GM13977 (cell line): ENCODE results near the gene TMC2.

Source experiments
- DNase-seq: peaks from one replicate; pipeline ENCODE4 v3.0.0; 2012; ENCODE audit warnings: low spot score
- in situ Hi-C: fragments of 300-500 bp; cut with MboI; formaldehyde crosslinking; loops from one replicate; pipeline ENCODE4 v1.12.0; 2022; ENCODE audit warnings: low sequenced_read_pairs, low pct_unique_long_range_greater_than_20kb, mixed read lengths, inconsistent platforms; ENCODE audit not compliant: unreplicated experiment
- TF ChIP-seq, protein P1 (sequence below): IDR thresholded peaks from 2 replicates; pipeline ENCODE4 v1.5.1; 2012; ENCODE audit warnings: mild to moderate bottlenecking, control low read depth; ENCODE audit not compliant: insufficient read depth; ENCODE audit errors: extremely low read depth, missing control alignments

The TMC2 gene

DNA sequence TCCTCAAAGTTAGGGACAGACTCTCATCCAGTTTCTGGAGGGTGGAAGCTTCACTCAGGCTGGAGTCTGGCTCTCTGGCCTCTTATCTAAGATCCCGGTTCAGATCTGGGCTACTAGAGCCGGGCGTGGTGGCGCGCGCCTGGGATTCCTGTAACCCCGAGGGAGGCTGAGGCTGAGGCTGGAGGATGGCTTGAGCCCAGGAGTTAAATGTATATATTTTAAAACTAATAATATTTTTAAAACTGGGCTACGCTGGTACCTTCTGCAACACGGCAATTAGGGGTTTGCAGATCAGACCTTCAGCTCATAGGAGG lies 26.9 kb upstream of the TMC2 start:
- in situ Hi-C loops: no loop called here

DNA sequence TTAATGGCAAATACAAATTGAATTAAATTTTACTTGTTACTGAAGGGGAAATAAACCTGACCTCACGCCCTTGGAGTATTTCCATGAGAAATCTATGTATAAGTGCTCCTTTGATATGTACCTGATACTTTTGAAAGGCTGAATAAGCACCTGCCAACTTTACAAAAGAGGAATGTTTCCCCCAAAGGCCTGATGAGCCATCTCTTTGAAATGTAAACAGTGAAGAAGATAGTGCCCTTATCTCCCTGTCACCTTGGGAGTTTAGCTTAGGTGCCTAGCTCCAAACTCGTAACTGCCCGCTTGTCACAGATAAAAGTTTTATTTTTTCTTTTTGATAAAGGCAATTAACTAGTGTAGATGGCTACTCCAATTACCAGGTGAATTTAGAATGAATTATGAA lies 26.6 kb upstream of the TMC2 start:
- TF ChIP-seq, protein P1, sequence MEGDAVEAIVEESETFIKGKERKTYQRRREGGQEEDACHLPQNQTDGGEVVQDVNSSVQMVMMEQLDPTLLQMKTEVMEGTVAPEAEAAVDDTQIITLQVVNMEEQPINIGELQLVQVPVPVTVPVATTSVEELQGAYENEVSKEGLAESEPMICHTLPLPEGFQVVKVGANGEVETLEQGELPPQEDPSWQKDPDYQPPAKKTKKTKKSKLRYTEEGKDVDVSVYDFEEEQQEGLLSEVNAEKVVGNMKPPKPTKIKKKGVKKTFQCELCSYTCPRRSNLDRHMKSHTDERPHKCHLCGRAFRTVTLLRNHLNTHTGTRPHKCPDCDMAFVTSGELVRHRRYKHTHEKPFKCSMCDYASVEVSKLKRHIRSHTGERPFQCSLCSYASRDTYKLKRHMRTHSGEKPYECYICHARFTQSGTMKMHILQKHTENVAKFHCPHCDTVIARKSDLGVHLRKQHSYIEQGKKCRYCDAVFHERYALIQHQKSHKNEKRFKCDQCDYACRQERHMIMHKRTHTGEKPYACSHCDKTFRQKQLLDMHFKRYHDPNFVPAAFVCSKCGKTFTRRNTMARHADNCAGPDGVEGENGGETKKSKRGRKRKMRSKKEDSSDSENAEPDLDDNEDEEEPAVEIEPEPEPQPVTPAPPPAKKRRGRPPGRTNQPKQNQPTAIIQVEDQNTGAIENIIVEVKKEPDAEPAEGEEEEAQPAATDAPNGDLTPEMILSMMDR: no peak
- in situ Hi-C loops: no loop called here
- no peak for DNase-seq

More for the DNA sequence above, 26.9 kb upstream of the TMC2 start:
- TF ChIP-seq, protein P1: no peak
- DNase-seq: no peak

DNA sequence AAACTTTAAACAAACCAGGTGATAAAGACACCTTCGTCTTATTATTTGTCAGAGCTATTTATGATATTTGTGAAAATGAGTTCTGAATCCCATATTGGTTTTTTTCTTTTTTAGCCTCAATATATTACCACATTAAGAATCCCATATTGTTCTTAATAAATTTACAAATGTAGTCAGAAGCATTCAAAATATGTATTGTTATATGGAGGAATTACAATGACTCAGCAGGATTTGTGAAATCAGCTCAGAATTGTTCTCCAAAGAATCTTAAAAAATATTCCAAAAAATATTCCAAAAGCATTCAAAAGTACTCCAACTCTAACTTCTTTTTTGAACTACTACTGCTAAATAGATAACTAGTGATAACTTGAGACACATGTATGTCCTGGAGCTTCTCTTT lies 21.2 kb upstream of the TMC2 start:
- DNase-seq: no peak
- in situ Hi-C loops: no loop called here

DNA sequence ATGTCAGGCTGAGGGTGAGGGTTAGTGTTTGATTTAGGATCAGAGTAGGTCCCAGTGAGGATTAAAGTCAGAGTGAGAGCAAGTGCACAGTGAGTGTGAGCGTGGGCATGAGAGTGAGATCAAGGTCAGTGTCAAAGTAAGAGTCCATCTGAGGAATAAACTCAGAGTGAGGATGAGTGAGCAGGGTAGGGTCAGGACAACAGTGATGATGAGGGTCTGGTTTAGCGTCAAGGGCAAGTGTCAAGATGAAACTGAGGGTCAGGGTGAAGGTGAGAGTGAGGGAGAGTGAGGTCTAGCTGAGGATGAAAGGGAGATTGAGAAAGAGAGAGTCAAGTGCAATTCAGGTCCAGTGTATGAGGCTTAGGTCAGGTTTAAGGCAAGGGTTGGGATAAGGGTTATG lies 20.0 kb upstream of the TMC2 start:
- TF ChIP-seq, protein P1: no peak
- in situ Hi-C loops: no loop called here
- DNase-seq: no peak

More for the DNA sequence above, 21.2 kb upstream of the TMC2 start:
- TF ChIP-seq, protein P1: no peak

DNA sequence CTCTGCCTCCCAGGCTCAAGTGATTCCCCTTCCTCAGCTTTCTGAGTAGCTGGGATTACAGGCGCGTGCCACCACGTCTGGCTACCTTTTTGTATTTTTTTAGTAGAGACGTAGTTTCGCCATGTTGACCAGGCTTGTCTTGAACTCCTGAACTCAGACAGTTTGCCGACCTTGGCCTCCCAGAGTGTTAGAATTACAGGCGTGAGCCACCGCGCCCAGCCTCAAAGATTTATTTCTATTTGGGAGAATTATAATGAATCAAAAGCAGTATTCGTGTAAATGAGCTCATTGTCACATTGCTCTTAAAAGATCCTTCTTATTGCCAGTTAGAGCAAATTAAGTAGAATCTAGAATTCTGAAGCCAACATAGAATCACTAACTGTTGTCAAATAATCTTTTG lies 18.3 kb upstream of the TMC2 start:
- TF ChIP-seq, protein P1: no peak
- in situ Hi-C loops: no loop called here
- DNase-seq: no peak

DNA sequence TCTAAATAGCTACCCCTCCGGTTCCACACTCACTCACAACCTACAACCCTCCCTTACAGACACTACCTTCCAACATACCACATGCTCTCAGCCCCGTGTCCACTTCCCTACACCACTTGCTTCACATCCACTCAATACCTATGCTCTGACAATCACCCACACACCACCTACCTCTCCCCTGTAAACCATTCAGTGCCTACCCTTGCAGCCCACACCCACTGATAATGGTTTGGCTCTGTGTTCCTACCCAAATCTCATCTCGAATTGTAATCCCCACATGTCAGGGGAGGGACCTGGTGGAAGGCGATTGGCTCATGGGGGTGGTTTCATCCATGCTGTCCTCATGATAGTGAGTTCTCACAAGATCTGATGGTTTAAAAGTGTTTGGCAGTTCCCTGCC lies 17.8 kb upstream of the TMC2 start:
- in situ Hi-C loops: no loop called here
- TF ChIP-seq, protein P1: no peak

More for the DNA sequence above, 17.8 kb upstream of the TMC2 start:
- no peak for DNase-seq
